ENCODE results near the gene VGLL1. TPM values are rescaled to one million over a fixed set of nuclear protein-coding genes. Genes with fewer than 3 reads are reported as not detected.

VGLL1 gene
- total RNA-seq, 2 experiments from 2014 or later = not detected

DNA sequence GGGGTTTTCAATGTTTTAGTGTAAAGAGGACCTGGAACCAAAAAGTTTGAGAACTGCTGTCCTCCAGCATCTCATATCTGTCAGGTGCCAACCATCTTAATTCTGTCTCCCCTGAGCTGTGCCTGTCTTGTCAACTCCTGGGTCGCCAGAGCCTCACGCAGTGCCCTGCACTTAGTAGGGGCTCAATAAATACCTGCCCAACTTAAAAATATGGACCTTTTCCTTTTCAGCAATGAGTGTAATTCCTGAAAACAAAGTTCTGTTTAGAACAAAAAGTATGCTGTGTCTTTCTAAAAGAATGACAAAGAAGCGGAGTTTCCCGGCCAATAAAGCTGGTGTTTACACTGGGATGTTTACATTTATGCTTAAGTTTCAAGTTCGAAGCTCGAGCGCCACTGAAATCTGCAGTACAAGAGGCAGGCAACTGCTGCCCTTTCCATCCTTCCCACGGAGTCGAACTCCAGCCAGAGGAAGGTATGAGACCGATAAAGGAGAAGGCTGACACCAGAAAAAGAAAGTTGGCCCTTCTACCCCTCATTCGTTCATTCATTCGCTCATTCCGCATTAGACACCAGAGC is 35.7 kb upstream of the VGLL1 start:
- H3K27ac ChIP-seq (ENCODE audit: low read depth, low read length, poor library complexity, severe bottlenecking) = peak overlapping the region; percentile 90
- H3K4me2 ChIP-seq (ENCODE audit: low read length) = peak overlapping the region; percentile 90
- DNase-seq (ENCODE audit: low spot score) = peak; percentile 1
- ChIA-PET CTCF (ENCODE audit: unreplicated experiment) (no interaction called here), POLR2A (interaction anchor here (0.5 to 0.7 kb wide), 3 partner anchors 193 to 416 kb away, joined by 3 read pairs; no protein-coding TSS in a partner anchor)
- no peaks in the 10 kb centered on the region for H4K20me1 ChIP-seq (ENCODE audit: insufficient read depth, low read length)
- intact Hi-C loops (cut with micrococcal nuclease; ENCODE audit: unreplicated experiment) = loop anchor here (5.0 to 10.0 kb wide), 4 partner anchors 221 to 524 kb away; partner anchors contain the start of genes ARHGEF6 and MMGT1
- BruUV-seq (replicated peaks) = TSS peak; percentile 98
- H3K79me2 ChIP-seq (ENCODE audit: insufficient read depth, low read depth, low read length) = peaks cover 33% of the 10 kb centered on the region
- H2AFZ ChIP-seq (ENCODE audit: low read length) = peak overlapping the region; percentile 94
- no peaks in the 10 kb centered on the region for H3K9me3 ChIP-seq (ENCODE audit: low read length)
- TF ChIP-seq, protein P1, sequence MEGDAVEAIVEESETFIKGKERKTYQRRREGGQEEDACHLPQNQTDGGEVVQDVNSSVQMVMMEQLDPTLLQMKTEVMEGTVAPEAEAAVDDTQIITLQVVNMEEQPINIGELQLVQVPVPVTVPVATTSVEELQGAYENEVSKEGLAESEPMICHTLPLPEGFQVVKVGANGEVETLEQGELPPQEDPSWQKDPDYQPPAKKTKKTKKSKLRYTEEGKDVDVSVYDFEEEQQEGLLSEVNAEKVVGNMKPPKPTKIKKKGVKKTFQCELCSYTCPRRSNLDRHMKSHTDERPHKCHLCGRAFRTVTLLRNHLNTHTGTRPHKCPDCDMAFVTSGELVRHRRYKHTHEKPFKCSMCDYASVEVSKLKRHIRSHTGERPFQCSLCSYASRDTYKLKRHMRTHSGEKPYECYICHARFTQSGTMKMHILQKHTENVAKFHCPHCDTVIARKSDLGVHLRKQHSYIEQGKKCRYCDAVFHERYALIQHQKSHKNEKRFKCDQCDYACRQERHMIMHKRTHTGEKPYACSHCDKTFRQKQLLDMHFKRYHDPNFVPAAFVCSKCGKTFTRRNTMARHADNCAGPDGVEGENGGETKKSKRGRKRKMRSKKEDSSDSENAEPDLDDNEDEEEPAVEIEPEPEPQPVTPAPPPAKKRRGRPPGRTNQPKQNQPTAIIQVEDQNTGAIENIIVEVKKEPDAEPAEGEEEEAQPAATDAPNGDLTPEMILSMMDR (conservative IDR thresholded peaks at IDR 0.05; ENCODE audit: low read length) = no peak
- no peak for TF ChIP-seq EZH2phosphoT487 (IDR thresholded peaks at IDR 0.05; ENCODE audit: borderline replicate concordance, low read depth, low read length)
- peak overlapping the region; percentile 92 for H3K4me3 ChIP-seq (ENCODE audit: low read depth, low read length, poor library complexity, severe bottlenecking)
- peaks cover 18% of the 10 kb centered on the region for H3K4me1 ChIP-seq (ENCODE audit: insufficient read depth, low read length, poor library complexity, severe bottlenecking)
- no peaks in the 10 kb centered on the region for H3K9me2 ChIP-seq (ENCODE audit: insufficient read depth, low read length)
- H3K36me3 ChIP-seq (ENCODE audit: insufficient read depth, low read length) = peaks cover 23% of the 10 kb centered on the region

DNA sequence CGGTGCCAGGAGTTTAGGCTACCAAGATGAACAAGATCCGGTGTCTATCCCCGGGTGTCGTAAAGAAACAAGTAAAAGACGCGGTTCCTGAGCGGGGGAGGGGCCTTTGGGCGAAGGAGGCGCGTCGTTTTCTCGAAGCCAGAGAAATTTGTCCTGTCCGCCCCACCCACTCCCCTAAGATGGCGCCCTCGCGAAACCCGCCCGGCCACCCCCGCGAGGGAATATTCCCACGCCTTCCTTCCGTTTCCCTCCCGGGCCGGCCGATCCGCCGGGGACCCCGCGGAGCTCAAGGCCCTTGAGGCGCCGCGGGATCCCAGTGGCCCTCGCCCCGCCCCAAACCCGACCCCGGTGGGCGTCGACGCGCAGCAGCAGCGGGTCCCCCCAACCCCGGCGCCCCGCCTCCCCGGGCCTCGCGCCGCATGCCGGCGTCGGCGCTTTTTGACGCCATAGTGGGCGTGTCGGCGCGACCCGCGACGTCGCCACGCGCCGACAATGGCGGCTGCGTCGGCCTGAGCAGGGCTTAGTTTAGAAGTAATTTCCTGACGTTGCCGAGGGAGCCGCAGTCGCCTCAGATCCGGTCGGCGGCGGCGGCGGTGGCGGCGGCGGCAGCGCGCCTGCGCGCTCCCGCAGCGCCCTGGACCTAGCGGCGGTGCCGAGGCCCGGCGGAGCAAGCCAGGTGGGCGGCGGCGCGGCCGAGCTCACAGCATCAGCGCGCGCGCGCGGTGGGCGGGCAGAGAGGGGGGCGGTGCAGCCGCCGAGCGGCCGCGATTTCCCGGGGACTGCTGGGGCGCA is 35.1 kb upstream of the VGLL1 start:
- Histone ChIP-seq H3K27ac (ENCODE audit: low read depth, low read length, poor library complexity, severe bottlenecking) (peak overlapping the region; percentile 90), H3K36me3 (ENCODE audit: insufficient read depth, low read length) (peaks cover 30% of the 10 kb centered on the region), H3K9me3 (ENCODE audit: low read length) (no peaks in the 10 kb centered on the region), H3K4me2 (ENCODE audit: low read length) (peak overlapping the region; percentile 90), H3K79me2 (ENCODE audit: insufficient read depth, low read depth, low read length) (peaks cover 33% of the 10 kb centered on the region), H3K9me2 (ENCODE audit: insufficient read depth, low read length) (no peaks in the 10 kb centered on the region), H2AFZ (ENCODE audit: low read length) (peak overlapping the region; percentile 94), H3K4me3 (ENCODE audit: low read depth, low read length, poor library complexity, severe bottlenecking) (peak overlapping the region; percentile 92), H3K4me1 (ENCODE audit: insufficient read depth, low read length, poor library complexity, severe bottlenecking) (peaks cover 18% of the 10 kb centered on the region), H4K20me1 (ENCODE audit: insufficient read depth, low read length) (no peaks in the 10 kb centered on the region)
- TF ChIP-seq, protein P1 (conservative IDR thresholded peaks at IDR 0.05; ENCODE audit: low read length) = no peak
- TF ChIP-seq EZH2phosphoT487 (IDR thresholded peaks at IDR 0.05; ENCODE audit: borderline replicate concordance, low read depth, low read length) = no peak
- peak; percentile 88 for DNase-seq (ENCODE audit: low spot score)
- ChIA-PET POLR2A (interaction anchor here (0.5 to 1.6 kb wide), 3 partner anchors 18 to 247 kb away, joined by 3 read pairs; no protein-coding TSS in a partner anchor), CTCF (ENCODE audit: unreplicated experiment) (no interaction called here)
- BruUV-seq (replicated peaks) = no TSS peak
- intact Hi-C loops (cut with micrococcal nuclease; ENCODE audit: unreplicated experiment) = loop anchor here (5.0 to 10.0 kb wide), 4 partner anchors 222 to 525 kb away; partner anchors contain the start of genes ARHGEF6 and MMGT1

Measured in OCI-LY7 (cell line).